ENCODE data around the gene LAMA4.

DNA sequence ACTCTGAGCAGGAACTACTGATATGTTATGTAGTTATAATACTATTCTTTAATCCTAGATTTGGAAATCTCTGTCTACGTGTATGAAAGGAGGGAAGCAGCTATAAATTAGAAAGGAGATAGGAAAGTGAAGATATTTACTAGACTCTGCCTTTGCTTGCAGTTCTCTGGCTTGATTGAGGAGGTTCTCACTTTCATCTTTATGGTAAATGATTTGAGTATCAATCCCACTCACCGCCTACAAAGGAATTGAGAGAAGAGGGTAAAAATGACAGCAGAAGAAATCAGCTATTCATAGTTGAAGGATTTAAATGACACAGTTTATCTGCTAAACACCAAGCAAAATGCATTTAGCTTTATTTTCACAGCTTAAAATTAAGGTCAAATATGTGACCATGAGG, 99.7 kb downstream of the LAMA4 start:
- no peak for TF ChIP-seq ZNF274 (IDR thresholded peaks at IDR 0.05; ENCODE audit: low read depth, low read length)
- no peak for TF ChIP-seq YY1 (IDR thresholded peaks at IDR 0.05; ENCODE audit: insufficient read depth, insufficient read length)

All from NT2/D1 (cell line).